NCI-H1694 treated with DMSO at 0.1 percent for 48 hours (cell line): ENCODE data around the gene LAMA5.

Experiments used
- DNase-seq: peaks from one replicate; lab custom pipeline; 2025; lab: John Stamatoyannopoulos, UW

The LAMA5 gene

GRCh38 chr20:62305149-62305764, 61.9 kb downstream of the LAMA5 start:
- DNase-seq, result no peak

- DNase-seq, result no peak
Observed at GRCh38 chr20:62304331-62305148, 62.6 kb downstream of the LAMA5 start.

- DNase-seq, result no peak
Observed at GRCh38 chr20:62303340-62304226, 63.5 kb downstream of the LAMA5 start.

GRCh38 chr20:62303062-62303339, 64.1 kb downstream of the LAMA5 start:
- no peak for DNase-seq

GRCh38 chr20:62302341-62303061, 64.6 kb downstream of the LAMA5 start, which contains the start of gene ADRM1:
TSS of gene ADRM1 (plus strand) at chr20:62302997. CDS start at chr20:62303569, 572 bp downstream.
- peak; percentile 88 for DNase-seq

GRCh38 chr20:62301773-62302340, 65.3 kb downstream of the LAMA5 start:
- DNase-seq, result peak; percentile 80

GRCh38 chr20:62301111-62301668, 65.9 kb downstream of the LAMA5 start:
- DNase-seq, result no peak

- DNase-seq, result no peak
Observed at GRCh38 chr20:62300319-62300718, 66.8 kb downstream of the LAMA5 start.

GRCh38 chr20:62299666-62300236, 67.4 kb downstream of the LAMA5 start:
- DNase-seq, result no peak

GRCh38 chr20:62298577-62299249, 68.4 kb downstream of the LAMA5 start:
- DNase-seq, result no peak

- no peak for DNase-seq
Observed at GRCh38 chr20:62297449-62298227, 69.5 kb downstream of the LAMA5 start.

- no peak for DNase-seq
Observed at GRCh38 chr20:62296724-62297448, 70.2 kb downstream of the LAMA5 start.

- DNase-seq, result no peak
Observed at GRCh38 chr20:62294516-62294915, 72.6 kb downstream of the LAMA5 start.

- no peak for DNase-seq
Observed at GRCh38 chr20:62293946-62294345, 73.2 kb downstream of the LAMA5 start.

- DNase-seq, result no peak
Observed at GRCh38 chr20:62293111-62293784, 73.9 kb downstream of the LAMA5 start.

GRCh38 chr20:62292108-62292507, 75.0 kb downstream of the LAMA5 start:
- no peak for DNase-seq

GRCh38 chr20:62291251-62292066, 75.7 kb downstream of the LAMA5 start:
- no peak for DNase-seq
